SU-DHL-6 (cell line): Measurements from ENCODE around the gene CCDC141.

Experiments used
- EZH2phosphoT487 ChIP-seq: fragments of 200-600 bp; sonication (generic), shearing (Covaris generic); conservative IDR thresholded peaks from 2 replicates; pipeline ENCODE4 v1.6.1; 2018; ENCODE audit warnings: mild to moderate bottlenecking, antibody characterized with exemption, low read length, moderate library complexity, mixed read lengths
- TF ChIP-seq, protein P1 (sequence below): fragments of 200-600 bp; sonication (generic); IDR thresholded peaks from one replicate; pipeline ENCODE4 v1.5.1; 2017; ENCODE audit warnings: antibody characterized with exemption, mild to moderate bottlenecking, low read length, moderate library complexity; ENCODE audit not compliant: insufficient read depth, poor library complexity, severe bottlenecking

- TF ChIP-seq, protein P1, sequence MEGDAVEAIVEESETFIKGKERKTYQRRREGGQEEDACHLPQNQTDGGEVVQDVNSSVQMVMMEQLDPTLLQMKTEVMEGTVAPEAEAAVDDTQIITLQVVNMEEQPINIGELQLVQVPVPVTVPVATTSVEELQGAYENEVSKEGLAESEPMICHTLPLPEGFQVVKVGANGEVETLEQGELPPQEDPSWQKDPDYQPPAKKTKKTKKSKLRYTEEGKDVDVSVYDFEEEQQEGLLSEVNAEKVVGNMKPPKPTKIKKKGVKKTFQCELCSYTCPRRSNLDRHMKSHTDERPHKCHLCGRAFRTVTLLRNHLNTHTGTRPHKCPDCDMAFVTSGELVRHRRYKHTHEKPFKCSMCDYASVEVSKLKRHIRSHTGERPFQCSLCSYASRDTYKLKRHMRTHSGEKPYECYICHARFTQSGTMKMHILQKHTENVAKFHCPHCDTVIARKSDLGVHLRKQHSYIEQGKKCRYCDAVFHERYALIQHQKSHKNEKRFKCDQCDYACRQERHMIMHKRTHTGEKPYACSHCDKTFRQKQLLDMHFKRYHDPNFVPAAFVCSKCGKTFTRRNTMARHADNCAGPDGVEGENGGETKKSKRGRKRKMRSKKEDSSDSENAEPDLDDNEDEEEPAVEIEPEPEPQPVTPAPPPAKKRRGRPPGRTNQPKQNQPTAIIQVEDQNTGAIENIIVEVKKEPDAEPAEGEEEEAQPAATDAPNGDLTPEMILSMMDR: no peak
- no peak for TF ChIP-seq EZH2phosphoT487
These were observed 206.2 kb downstream of the CCDC141 start for GRCh38 chr2:178843697-178844096.
